Liver (tissue), 9 donors: ENCODE results near the gene CSNK1D. TPM values are rescaled to one million over a fixed set of nuclear protein-coding genes. Genes with fewer than 3 reads are reported as not detected.

ENCODE experiments used
- DNase-seq: peaks from one replicate; pipeline ENCODE4 v3.0.0-alpha.2; 2017; ENCODE audit warnings: low spot score
- H3K27ac ChIP-seq, 2 donors: one replicate each; pipeline ENCODE4 v1.7.0; 2013; ENCODE audit warnings: inconsistent platforms in 2 of 2, low read length in 2 of 2, control low read depth in 1 of 2, low read depth in 1 of 2, mild to moderate bottlenecking in 1 of 2
- H3K27me3 ChIP-seq, 4 donors: one replicate each; pipeline versions ENCODE4 v1.6.1 to v1.7.0; 2013; ENCODE audit warnings: low read length in 3 of 4, inconsistent platforms in 1 of 4, mild to moderate bottlenecking in 1 of 4, moderate library complexity in 1 of 4; ENCODE audit not compliant: control insufficient read depth in 4 of 4, insufficient read depth in 4 of 4
- H3K36me3 ChIP-seq, 4 donors: one replicate each; pipeline versions ENCODE4 v1.6.1 to v1.7.0; 2013; ENCODE audit warnings: low read length in 3 of 4, mild to moderate bottlenecking in 3 of 4, low read depth in 1 of 4, moderate library complexity in 1 of 4; ENCODE audit not compliant: control insufficient read depth in 4 of 4, insufficient read depth in 3 of 4
- H3K4me1 ChIP-seq, 4 donors: one replicate each; pipeline versions ENCODE4 v1.6.1 to v1.7.0; 2013; ENCODE audit warnings: low read length in 3 of 4, mild to moderate bottlenecking in 3 of 4, moderate library complexity in 1 of 4; ENCODE audit not compliant: control insufficient read depth in 4 of 4, insufficient read depth in 4 of 4
- H3K4me3 ChIP-seq, 3 donors: one replicate each; pipeline versions ENCODE4 v1.6.1 to v1.7.0; 2013; ENCODE audit warnings: low read length in 3 of 3, control low read depth in 1 of 3, low read depth in 1 of 3, mild to moderate bottlenecking in 1 of 3
- H3K9ac ChIP-seq, 2 donors: one replicate each; pipeline ENCODE4 v1.7.0; 2013; ENCODE audit warnings: low read length in 2 of 2, mild to moderate bottlenecking in 2 of 2, moderate library complexity in 2 of 2, control low read depth in 1 of 2, low read depth in 1 of 2
- H3K9me3 ChIP-seq, 4 donors: one replicate each; pipeline versions ENCODE4 v1.6.1 to v1.7.0; 2013; ENCODE audit warnings: low read length in 3 of 4; ENCODE audit not compliant: control insufficient read depth in 4 of 4
- CTCF ChIP-seq: fragments of 150-350 bp; IDR thresholded peaks from 2 replicates; pipeline ENCODE4 v1.5.1; 2017; ENCODE audit warnings: improper control_type of control experiment, low read depth, low read length; ENCODE audit not compliant: missing input control
- EGR1 ChIP-seq, 2 donors: IDR thresholded peaks; 2 replicates each; pipeline ENCODE4 v1.6.1; 2016 to 2018; ENCODE audit warnings: antibody characterized with exemption in 2 of 2, low read depth in 2 of 2
- FOXA1 ChIP-seq: IDR thresholded peaks from 2 replicates; pipeline ENCODE4 v1.6.1; 2016; ENCODE audit warnings: antibody characterized with exemption
- FOXA2 ChIP-seq: IDR thresholded peaks from 2 replicates; pipeline ENCODE4 v1.6.1; 2016; ENCODE audit warnings: antibody characterized with exemption
- HNF4A ChIP-seq, 2 donors: conservative IDR thresholded peaks; 2 replicates each; pipeline ENCODE4 v1.6.1; 2016; ENCODE audit warnings: antibody characterized with exemption in 2 of 2, mild to moderate bottlenecking in 2 of 2
- HNF4G ChIP-seq: IDR thresholded peaks from 2 replicates; pipeline ENCODE4 v1.6.1; 2016; ENCODE audit warnings: antibody characterized with exemption
- JUND ChIP-seq, 2 donors: IDR thresholded peaks; 2 replicates each; pipeline ENCODE4 v1.6.1; 2016; ENCODE audit warnings: antibody characterized with exemption in 2 of 2
- MAX ChIP-seq: IDR thresholded peaks from 2 replicates; pipeline ENCODE4 v1.6.1; 2016; ENCODE audit warnings: antibody characterized with exemption
- RAD21 ChIP-seq, 2 donors: IDR thresholded peaks; 2 replicates each; pipeline ENCODE4 v1.6.1; 2016; ENCODE audit warnings: antibody characterized with exemption in 2 of 2, mild to moderate bottlenecking in 2 of 2
- REST ChIP-seq: IDR thresholded peaks from 2 replicates; pipeline ENCODE4 v1.6.1; 2016; ENCODE audit warnings: antibody characterized with exemption, mild to moderate bottlenecking
- RXRA ChIP-seq, 2 donors: IDR thresholded peaks; 2 replicates each; pipeline ENCODE4 v1.6.1; 2017 to 2018; ENCODE audit warnings: antibody characterized with exemption in 2 of 2, mild to moderate bottlenecking in 1 of 2
- SP1 ChIP-seq: IDR thresholded peaks from 2 replicates; pipeline ENCODE4 v1.6.1; 2018; ENCODE audit warnings: antibody characterized with exemption, mild to moderate bottlenecking
- TAF1 ChIP-seq: conservative IDR thresholded peaks from 2 replicates; pipeline ENCODE4 v1.6.1; 2016; ENCODE audit warnings: antibody characterized with exemption, mild to moderate bottlenecking
- YY1 ChIP-seq: IDR thresholded peaks from 2 replicates; pipeline ENCODE4 v1.6.1; 2016; ENCODE audit warnings: antibody characterized with exemption, mild to moderate bottlenecking
- ZBTB33 ChIP-seq: IDR thresholded peaks from 2 replicates; pipeline ENCODE4 v1.6.1; 2016; ENCODE audit warnings: antibody characterized with exemption
- WGBS: extraction: QIAGEN DNeasy Blood & Tissue Kit; methylation state at CpG from one replicate; pipeline ENCODE4 v1.1.7; 2013; 5-methylcytosine and 5-hydroxymethylcytosine counted together
- polyA plus RNA-seq, 2 donors: library from polyadenylated mRNA; stranded (reverse) in 1 of 2; unstranded in 1 of 2; fragments of 200-250 nt in 1 of 2; fragments of >200 nt in 1 of 2; fragmentation: Nextera tagmentation in 1 of 2; extraction: Ambion mirVana in 1 of 2; gene quantifications; one replicate each; pipeline versions ENCODE4 v1.2.1 to v1.2.3, GENCODE V29; 2013 to 2015
- total RNA-seq, 2 donors: library from RNA; depleted of rRNA; stranded (reverse); fragments of >200 nt; gene quantifications; one replicate each; pipeline ENCODE4 v1.2.3, GENCODE V29; 2014
- donor health status: healthy.
- donor health status: healthy.
- donor health status: healthy.
- donor health status: healthy.
- donor health status: healthy.

Gene CSNK1D
- total and polyA plus RNA-seq, 4 donors: 22.0 to 49.0 (median 34.2) TPM

GRCh38 chr17:82320956-82321927 lies 47.7 kb upstream of the CSNK1D start:
- Histone ChIP-seq H3K27ac (no peak overlapping the region), H3K9ac (no peak overlapping the region), H3K36me3 (peaks cover 0 to 1% (median 0%) of the 10 kb centered on the region in 4 donors), H3K4me1 (peaks cover 5 to 23% (median 17%) of the 10 kb centered on the region in 4 donors), H3K9me3 (no peaks in the 10 kb centered on the region), H3K4me3 (no peak overlapping the region), H3K27me3 (no peaks in the 10 kb centered on the region)
- TF ChIP-seq RXRA (IDR thresholded peaks at IDR 0.05) (no peak), SP1 (no peak), CTCF (peak; percentile 65), TAF1 (no peak), JUND (IDR thresholded peaks at IDR 0.05) (no peak), RAD21 (IDR thresholded peaks at IDR 0.05) (peak in 1 of 2 donors; percentile 76), FOXA1 (no peak), FOXA2 (no peak), HNF4G (no peak), ZBTB33 (no peak), MAX (no peak), YY1 (no peak), HNF4A (conservative IDR thresholded peaks at IDR 0.05) (no peak)
- no peak for DNase-seq
- WGBS: 42% methylated on average over 65 of the region's 65 CpGs

- DNase-seq: no peak
- Histone ChIP-seq H3K4me1 (peaks cover 7 to 20% (median 13%) of the 10 kb centered on the region in 4 donors), H3K27ac (no peak overlapping the region), H3K9me3 (no peaks in the 10 kb centered on the region), H3K9ac (no peak overlapping the region), H3K27me3 (no peaks in the 10 kb centered on the region), H3K4me3 (no peak overlapping the region), H3K36me3 (peaks cover 0 to 1% (median 0%) of the 10 kb centered on the region in 4 donors)
- WGBS: 64% methylated on average over 26 of the region's 26 CpGs
- no peak for TF ChIP-seq REST
- no peak for TF ChIP-seq HNF4G
- TF ChIP-seq EGR1 (IDR thresholded peaks at IDR 0.05; ENCODE audit: low read depth in 2 of 2): no peak
- TF ChIP-seq FOXA1: no peak
- TF ChIP-seq JUND (IDR thresholded peaks at IDR 0.05): no peak
- TF ChIP-seq HNF4A (conservative IDR thresholded peaks at IDR 0.05): no peak
- TF ChIP-seq RAD21 (IDR thresholded peaks at IDR 0.05): no peak
- no peak for TF ChIP-seq RXRA (IDR thresholded peaks at IDR 0.05)
- TF ChIP-seq YY1: no peak
Measured at GRCh38 chr17:82320140-82320840, 46.8 kb upstream of the CSNK1D start.
